ENCODE results near the gene XRCC1. TPM values are rescaled to one million over a fixed set of nuclear protein-coding genes. Genes with fewer than 3 reads are reported as not detected.
"Not testable (repeated sequence)": the region's sequence is repeated elsewhere in the genome, so short reads cannot be mapped to it uniquely, and the experiment has no call there.

Gene XRCC1
- total RNA-seq, 1 experiment from 2014 or later = 37.4 TPM

GRCh38 chr19:43547926-43548325 is 27.4 kb downstream of the XRCC1 start:
- H3K27ac ChIP-seq (ENCODE audit: low read depth, low read length); H3K9me2 ChIP-seq (ENCODE audit: insufficient read depth); H3K79me2 ChIP-seq (ENCODE audit: insufficient read depth, low read length); H3K4me1 ChIP-seq (ENCODE audit: control insufficient read depth in 1 of 2, insufficient read depth in 2 of 2, low read length in 2 of 2); H3K4me2 ChIP-seq (ENCODE audit: low read length); H3K4me3 ChIP-seq (replicated peaks in 1 of 2; ENCODE audit: low read depth in 1 of 2, low read length in 2 of 2); BruUV-seq (replicated peaks); H2AFZ ChIP-seq (ENCODE audit: low read depth, low read length, poor library complexity, severe bottlenecking); H3K9me3 ChIP-seq (ENCODE audit: control insufficient read depth in 1 of 2, insufficient read depth in 1 of 2, low read depth in 1 of 2, low read length in 2 of 2); POLR2A ChIA-PET; intact Hi-C loops (cut with micrococcal nuclease); CTCF ChIA-PET; H3K27me3 ChIP-seq (ENCODE audit: insufficient read depth, low read length); DNase-seq (ENCODE audit: low read depth, low spot score); ATAC-seq; RAD21 ChIA-PET (ENCODE audit: low non-redundant PET in 1 of 2, low total read pairs in 2 of 2, uncharacterized antibody in 2 of 2, unreplicated experiment in 2 of 2); H4K20me1 ChIP-seq (ENCODE audit: insufficient read depth); H3K9ac ChIP-seq (ENCODE audit: low read length): not testable (repeated sequence)
- peaks cover 5 to 12% of the 10 kb centered on the region in 2 experiments for H3K36me3 ChIP-seq (ENCODE audit: control insufficient read depth in 1 of 2, insufficient read depth in 2 of 2, low read length in 2 of 2)

GRCh38 chr19:43546581-43546980 is 28.7 kb downstream of the XRCC1 start:
- ATAC-seq (no peak), DNase-seq (ENCODE audit: low read depth, low spot score) (no peak)
- TF ChIP-seq EZH2phosphoT487 (IDR thresholded peaks at IDR 0.05; ENCODE audit: borderline replicate concordance) (no peak), SP1 (IDR thresholded peaks at IDR 0.05; ENCODE audit: low read depth) (no peak), CEBPB (IDR thresholded peaks at IDR 0.05; ENCODE audit: low read depth) (no peak), EGR1 (IDR thresholded peaks at IDR 0.05; ENCODE audit: low read depth) (no peak), JUND (IDR thresholded peaks at IDR 0.05) (no peak)
- BruUV-seq (replicated peaks) = no TSS peak
- H3K9me2 ChIP-seq (ENCODE audit: insufficient read depth) = no peaks in the 10 kb centered on the region
- H3K36me3 ChIP-seq (ENCODE audit: control insufficient read depth in 1 of 2, insufficient read depth in 2 of 2, low read length in 2 of 2) = peaks cover 4 to 10% of the 10 kb centered on the region in 2 experiments
- no peak overlapping the region for H3K4me2 ChIP-seq (ENCODE audit: low read length)
- no peak overlapping the region for H3K9ac ChIP-seq (ENCODE audit: low read length)
- CTCF ChIA-PET = no interaction called here
- H4K20me1 ChIP-seq (ENCODE audit: insufficient read depth) = no peaks in the 10 kb centered on the region
- no peak overlapping the region for H3K4me3 ChIP-seq (replicated peaks in 1 of 2; ENCODE audit: low read depth in 1 of 2, low read length in 2 of 2)
- no peak overlapping the region for H2AFZ ChIP-seq (ENCODE audit: low read depth, low read length, poor library complexity, severe bottlenecking)
- H3K4me1 ChIP-seq (ENCODE audit: control insufficient read depth in 1 of 2, insufficient read depth in 2 of 2, low read length in 2 of 2) = no peaks in the 10 kb centered on the region
- no peaks in the 10 kb centered on the region for H3K9me3 ChIP-seq (ENCODE audit: control insufficient read depth in 1 of 2, insufficient read depth in 1 of 2, low read depth in 1 of 2, low read length in 2 of 2)
- H3K79me2 ChIP-seq (ENCODE audit: insufficient read depth, low read length) = no peaks in the 10 kb centered on the region
- no peak overlapping the region for H3K27ac ChIP-seq (ENCODE audit: low read depth, low read length)
- RAD21 ChIA-PET (ENCODE audit: low non-redundant PET in 1 of 2, low total read pairs in 2 of 2, uncharacterized antibody in 2 of 2, unreplicated experiment in 2 of 2) = no interaction called here
- H3K27me3 ChIP-seq (ENCODE audit: insufficient read depth, low read length) = no peaks in the 10 kb centered on the region
- POLR2A ChIA-PET = no interaction called here
- intact Hi-C loops (cut with micrococcal nuclease) = no loop called here

All from HCT116 (cell line).